HFF-Myc (cell line): Measurements from ENCODE around the gene GCKR.
"Not testable (repeated sequence)": the region's sequence is repeated elsewhere in the genome, so short reads cannot be mapped to it uniquely, and the experiment has no call there.

ENCODE experiments used
- DNase-seq: peaks from one replicate; pipeline ENCODE4 v3.0.0-alpha.2; 2011; ENCODE audit warnings: low read depth; ENCODE audit errors: extremely low read depth
- H3K4me3 ChIP-seq: replicated peaks from 2 replicates; pipeline ENCODE4 v1.5.1; 2011; ENCODE audit warnings: low read depth, mild to moderate bottlenecking, control low read depth, low read length
- TF ChIP-seq, protein P1 (sequence below): IDR thresholded peaks from 2 replicates; pipeline ENCODE4 v1.5.1; 2012; ENCODE audit warnings: mild to moderate bottlenecking, low read depth, low read length, control low read depth; ENCODE audit errors: missing control alignments

Gene GCKR

DNA sequence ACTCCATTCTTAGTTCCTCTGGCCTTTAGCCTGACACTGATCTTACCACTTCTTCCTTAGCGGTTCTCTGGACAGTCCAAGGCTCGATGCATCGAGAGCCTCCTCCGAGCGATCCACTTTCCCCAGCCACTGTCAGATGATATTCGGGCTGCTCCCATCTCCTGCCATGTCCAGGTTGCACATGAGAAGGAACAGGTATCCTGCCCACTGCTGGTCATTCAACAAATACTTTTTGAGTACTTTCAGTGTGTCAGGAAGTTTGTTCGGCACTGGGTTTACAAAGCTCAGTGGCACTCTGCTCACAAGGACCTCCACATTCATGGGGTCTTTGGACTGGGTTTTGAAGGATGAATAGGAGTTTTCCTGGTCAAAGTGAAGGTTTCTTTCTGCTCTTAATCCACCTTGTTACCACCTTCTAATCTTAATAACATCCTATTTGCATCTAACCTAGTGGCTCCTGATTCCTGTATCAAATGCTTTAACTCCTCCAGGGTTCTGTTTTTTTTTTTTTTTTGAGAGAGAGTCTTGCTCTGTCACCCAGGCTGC is 25.8 kb downstream of the GCKR start:
- TF ChIP-seq, protein P1, sequence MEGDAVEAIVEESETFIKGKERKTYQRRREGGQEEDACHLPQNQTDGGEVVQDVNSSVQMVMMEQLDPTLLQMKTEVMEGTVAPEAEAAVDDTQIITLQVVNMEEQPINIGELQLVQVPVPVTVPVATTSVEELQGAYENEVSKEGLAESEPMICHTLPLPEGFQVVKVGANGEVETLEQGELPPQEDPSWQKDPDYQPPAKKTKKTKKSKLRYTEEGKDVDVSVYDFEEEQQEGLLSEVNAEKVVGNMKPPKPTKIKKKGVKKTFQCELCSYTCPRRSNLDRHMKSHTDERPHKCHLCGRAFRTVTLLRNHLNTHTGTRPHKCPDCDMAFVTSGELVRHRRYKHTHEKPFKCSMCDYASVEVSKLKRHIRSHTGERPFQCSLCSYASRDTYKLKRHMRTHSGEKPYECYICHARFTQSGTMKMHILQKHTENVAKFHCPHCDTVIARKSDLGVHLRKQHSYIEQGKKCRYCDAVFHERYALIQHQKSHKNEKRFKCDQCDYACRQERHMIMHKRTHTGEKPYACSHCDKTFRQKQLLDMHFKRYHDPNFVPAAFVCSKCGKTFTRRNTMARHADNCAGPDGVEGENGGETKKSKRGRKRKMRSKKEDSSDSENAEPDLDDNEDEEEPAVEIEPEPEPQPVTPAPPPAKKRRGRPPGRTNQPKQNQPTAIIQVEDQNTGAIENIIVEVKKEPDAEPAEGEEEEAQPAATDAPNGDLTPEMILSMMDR: no peak
- H3K4me3 ChIP-seq: no peak overlapping the region
- DNase-seq: no peak

DNA sequence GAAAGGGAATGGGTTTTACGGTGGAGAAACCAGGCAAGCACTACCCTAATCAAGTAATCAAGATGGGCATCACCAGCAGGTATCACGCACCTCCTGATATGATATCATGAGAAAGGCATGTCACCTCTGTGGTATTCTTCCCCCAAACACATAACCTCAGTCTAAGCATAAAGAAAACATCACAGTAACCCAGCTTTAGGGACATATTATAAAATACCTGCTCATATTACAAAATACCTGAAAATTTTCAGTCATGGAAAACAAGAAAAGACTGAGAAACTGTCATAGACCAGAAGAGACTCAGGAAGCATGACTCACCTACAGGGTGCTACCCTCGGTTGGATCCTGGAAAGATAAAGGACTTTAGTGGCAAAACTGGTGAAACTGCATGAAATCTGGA is 30.5 kb downstream of the GCKR start:
- no peak for DNase-seq
- H3K4me3 ChIP-seq: no peak overlapping the region
- TF ChIP-seq, protein P1: no peak

DNA sequence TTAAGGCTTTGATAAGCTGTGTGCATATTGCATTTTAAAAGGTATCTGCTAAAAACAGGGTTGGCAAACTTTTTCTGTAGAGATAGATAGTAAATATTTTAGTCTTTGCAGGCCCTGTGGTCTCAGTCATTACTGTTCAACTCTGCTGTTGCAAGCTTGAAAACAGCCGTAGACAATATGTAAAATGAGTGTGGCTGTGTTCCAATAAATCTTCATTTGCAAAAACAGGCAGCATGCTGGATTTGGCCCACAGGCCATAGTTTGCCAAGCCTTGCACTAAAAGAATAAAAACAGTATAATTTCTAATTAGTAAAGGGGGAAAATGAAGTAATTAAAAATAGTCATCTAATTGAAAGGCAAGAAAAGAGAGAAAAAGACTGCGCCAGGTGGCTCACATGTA is 35.3 kb downstream of the GCKR start:
- no peak for DNase-seq
- no peak overlapping the region for H3K4me3 ChIP-seq
- TF ChIP-seq, protein P1: no peak

DNA sequence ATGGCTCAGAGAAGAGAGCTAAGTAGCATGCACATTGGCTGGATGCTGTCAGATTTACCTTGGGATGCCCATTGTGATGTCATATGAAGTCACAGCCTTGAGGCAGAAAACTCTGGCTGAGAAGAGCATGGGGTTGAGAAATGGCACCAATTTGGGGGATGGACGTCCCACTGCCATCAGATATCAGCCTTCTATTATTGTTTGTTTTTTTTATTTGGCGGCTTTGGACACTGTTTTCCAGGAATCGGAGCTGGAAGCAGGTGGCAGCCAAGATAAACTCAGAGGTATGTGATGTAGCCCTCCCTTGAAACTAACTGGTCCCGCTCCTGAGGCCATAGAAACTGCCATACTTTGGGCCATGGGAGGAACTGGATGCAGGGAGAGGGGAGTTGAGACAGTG is 40.6 kb downstream of the GCKR start:
- H3K4me3 ChIP-seq: no peak overlapping the region

DNA sequence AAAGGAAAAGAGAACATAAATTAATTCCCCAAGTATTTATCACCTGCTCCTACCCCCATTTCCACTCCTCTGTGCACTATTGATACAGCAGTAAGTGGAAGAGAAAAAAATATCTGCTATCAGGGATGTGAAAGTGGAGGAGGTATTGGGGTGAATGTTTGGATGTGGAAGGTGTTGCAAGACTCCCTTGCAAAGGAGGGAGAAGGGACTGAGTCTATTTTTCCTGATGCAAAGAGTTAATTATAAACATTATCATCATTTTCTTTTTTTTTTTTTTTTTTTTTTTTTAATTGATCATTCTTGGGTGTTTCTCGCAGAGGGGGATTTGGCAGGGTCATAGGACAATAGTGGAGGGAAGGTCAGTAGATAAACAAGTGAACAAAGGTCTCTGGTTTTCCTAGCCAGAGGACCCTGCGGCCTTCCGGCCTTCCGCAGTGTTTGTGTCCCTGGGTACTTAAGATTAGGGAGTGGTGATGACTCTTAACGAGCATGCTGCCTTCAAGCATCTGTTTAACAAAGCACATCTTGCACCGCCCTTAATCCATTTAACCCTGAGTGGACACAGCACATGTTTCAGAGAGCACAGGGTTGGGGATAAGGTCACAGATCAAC is 42.3 kb downstream of the GCKR start:
- not testable (repeated sequence) for DNase-seq, H3K4me3 ChIP-seq

More for the DNA sequence above, 40.6 kb downstream of the GCKR start:
- DNase-seq: no peak
- TF ChIP-seq, protein P1: no peak

DNA sequence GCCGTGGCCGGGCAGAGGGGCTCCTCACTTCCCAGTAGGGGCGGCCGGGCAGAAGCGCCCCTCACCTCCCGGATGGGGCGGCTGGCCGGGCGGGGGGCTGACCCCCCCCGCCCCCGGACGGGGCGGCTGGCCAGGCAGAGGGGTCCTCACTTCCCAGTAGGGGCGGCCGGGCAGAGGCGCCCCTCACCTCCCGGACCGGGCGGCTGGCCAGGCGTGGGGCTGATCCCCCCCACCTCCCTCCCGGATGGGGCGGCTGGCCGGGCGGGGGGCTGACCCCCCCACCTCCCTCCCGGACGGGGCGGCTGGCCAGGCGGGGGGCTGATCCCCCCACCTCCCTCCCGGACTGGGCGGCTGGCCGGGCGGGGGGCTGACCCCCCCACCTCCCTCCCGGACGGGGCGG is 43.0 kb downstream of the GCKR start:
- not testable (repeated sequence) for H3K4me3 ChIP-seq, DNase-seq

DNA sequence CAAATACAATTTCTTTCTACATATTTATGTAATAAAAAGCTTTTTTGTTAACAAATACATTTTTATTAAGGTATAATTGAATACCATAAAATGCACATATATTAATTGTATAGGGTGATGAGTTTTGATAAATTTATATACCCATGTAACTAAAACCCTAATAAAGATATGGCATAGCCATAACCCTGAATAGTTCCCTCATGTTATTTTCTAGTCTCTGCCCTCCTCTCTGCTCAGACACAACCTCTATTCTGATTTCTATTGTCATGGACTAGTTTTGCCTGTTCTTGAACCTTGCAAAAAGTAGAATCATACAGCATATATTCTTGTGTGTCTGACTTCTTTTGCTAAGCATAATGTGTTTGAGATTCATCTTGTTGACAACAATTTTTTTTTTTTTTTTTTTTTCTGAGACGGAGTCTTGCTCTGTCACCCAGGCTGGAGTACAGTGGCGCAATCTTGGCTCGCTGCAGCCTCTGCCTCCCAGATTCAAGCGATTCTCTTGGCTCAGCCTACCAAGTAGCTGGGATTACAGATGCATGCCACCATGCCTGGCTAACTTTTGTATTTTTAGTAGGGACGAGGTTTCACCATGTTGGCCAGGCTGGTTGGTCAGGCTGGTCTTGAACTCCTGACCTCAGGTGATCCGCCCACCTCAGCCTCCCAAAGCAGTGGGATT is 47.6 kb downstream of the GCKR start:
- no peak for DNase-seq
- TF ChIP-seq, protein P1: no peak
- no peak overlapping the region for H3K4me3 ChIP-seq
